ENCODE data around the gene TMPRSS9.
"Not testable (repeated sequence)": the region's sequence is repeated elsewhere in the genome, so short reads cannot be mapped to it uniquely, and the experiment has no call there.

TMPRSS9 gene

DNA sequence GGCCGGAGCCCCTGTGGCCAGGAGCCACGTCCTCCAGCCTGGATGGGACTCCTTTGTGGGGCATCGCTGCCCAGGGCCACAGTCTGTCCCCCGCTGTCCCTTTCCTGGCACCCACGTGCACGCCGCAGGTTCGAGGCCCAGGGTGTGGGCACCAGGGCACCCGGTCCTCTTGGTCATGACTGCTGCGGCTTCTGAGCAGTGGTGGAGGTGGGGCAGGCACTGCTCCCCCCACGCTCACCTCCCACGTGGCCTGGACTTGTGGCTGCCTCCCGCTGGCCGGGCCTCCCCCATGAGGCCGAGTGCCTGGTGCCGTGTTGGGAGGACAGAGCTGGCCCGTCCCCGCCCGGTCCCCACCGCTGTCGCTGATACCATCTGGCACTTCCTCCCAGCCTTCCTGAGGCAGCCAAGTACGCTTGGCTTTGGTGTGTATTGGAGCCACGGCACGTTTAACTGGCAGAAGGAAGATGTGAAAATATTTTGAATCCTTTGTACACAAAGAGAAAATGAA, 18.8 kb upstream of the TMPRSS9 start:
- H3K4me3 ChIP-seq (ENCODE audit: low read depth, low read length), result no peak overlapping the region

DNA sequence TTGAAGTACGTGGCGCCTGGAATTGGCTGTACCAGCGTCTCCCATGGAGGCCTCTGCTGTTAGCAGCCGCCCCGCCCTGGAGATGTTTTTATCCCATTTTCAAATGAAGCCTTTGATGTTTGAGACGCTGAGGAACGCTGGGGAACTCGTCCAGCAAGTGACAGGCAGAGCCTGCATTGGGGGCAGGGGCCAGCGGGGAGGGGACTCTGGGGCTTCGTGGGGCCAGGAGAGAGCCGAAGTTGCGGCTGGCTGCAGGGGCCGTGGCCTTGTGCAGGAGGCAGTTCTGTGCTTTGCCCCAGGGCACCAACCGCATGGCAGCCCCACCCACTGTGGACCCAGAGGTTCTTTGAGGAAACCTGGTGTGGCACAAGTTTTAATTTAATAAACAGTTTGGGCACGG, 18.1 kb upstream of the TMPRSS9 start:
- no peak overlapping the region for H3K4me3 ChIP-seq (ENCODE audit: low read depth, low read length)

GRCh38 chr19:2342656-2343288, 17.3 kb upstream of the TMPRSS9 start:
- H3K4me3 ChIP-seq (ENCODE audit: low read depth, low read length), result no peak overlapping the region

DNA sequence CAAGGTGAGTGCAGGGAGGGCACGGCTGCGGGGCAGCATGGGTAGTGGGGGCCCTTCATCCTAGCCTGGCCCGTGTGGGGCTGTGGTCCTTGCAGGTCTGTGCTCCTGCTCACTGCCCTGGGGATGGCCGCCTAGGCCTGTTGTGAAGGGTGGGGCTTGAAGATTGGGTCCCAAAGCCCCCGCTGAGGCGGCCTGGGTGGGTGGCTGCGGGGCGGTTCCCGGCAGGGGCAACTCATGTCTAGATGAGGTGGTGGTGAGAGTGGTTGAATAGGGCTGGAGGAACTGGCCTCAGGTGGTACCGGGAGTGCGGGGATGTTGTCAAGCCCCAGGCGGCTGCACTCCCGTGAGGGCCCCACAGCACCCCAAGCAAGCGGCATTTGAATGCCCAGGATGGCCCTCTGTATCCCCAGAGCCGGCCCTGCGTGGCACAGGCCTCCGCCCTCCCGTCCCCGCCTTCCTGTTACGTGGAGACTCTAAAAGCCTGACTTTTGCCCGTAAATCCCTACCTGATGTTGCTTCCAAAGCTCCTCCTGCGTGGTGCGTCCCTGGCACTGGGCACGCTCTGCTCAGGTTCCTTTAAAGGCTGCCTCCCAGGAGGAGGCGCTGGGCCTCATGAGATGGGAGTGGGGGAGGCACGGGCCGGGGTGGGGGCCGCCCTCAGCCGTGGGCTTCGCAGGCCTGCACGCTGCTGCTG, 16.6 kb upstream of the TMPRSS9 start:
- H3K4me3 ChIP-seq (ENCODE audit: low read depth, low read length), result no peak overlapping the region

DNA sequence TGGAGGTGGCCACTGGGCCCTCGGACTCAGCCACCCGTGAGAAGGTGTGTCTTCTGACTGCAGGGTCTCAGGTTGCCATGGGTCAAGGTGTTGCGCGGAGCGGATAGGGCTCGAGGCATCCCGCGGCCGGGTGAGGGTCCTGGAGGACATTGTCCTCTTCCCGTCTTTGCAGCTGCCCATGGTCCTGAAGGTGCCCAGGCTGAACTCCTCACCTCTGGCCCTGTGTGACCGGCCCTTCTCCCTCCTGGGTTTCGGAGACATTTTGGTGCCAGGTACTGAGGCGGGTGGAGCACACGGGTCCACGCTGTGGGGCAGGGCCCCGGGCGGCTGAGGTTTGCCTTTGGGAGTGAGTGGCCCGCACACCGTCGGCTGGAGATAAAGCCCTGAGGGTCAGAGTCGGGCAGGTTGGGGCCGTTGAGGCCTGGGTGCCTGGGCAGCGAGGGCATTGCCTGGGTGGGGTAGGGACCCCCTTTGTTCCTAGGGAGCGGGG, 15.6 kb upstream of the TMPRSS9 start:
- H3K4me3 ChIP-seq (ENCODE audit: low read depth, low read length), result no peak overlapping the region

GRCh38 chr19:2345076-2345475, 15.0 kb upstream of the TMPRSS9 start:
- no peak overlapping the region for H3K4me3 ChIP-seq (ENCODE audit: low read depth, low read length)

DNA sequence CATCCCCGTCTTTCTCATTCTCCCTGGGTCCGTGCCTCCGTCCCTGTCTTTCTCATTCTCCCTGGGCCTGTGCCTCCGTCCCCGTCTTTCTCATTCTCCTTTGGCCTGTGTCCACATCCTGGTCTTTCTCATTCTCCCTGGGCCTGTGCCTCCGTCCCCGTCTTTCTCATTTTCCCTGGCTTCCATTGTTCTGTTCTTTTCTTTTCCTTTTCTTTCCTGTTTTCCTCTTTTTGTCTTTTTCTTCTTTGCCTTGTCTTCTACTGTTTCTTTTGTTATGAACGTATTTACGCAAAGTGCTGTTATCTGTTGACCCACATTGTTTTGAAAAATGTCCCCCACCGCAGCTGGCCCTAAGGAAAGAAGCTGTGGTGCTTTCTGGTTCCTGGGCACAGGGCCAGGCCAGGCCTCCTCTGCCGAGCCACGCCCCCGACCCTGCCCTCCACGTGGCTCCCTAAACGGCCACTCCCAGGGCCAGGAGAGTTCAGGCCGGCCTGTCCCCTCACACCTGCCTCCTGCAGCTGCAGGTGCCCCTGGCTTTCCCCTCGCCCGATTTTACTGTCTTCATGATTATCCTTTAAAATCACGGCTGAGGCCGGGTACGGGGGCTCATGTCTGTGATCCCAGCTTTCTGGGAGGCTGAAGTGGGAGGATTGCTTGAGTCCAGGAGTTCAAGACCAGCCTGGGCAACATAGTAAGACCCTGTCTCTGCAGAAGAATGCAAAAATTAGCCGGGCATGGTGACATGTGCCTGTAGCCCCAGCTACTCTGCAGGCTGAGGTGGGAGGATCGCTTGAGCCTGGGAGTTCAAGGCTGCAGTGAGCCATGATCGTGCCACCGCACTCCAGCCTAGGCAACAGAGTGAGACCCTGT, 14.0 kb upstream of the TMPRSS9 start:
- no peak overlapping the region for H3K4me3 ChIP-seq (ENCODE audit: low read depth, low read length)

GRCh38 chr19:2349818-2350217, 10.2 kb upstream of the TMPRSS9 start:
- not testable (repeated sequence) for H3K4me3 ChIP-seq (ENCODE audit: low read depth, low read length)

DNA sequence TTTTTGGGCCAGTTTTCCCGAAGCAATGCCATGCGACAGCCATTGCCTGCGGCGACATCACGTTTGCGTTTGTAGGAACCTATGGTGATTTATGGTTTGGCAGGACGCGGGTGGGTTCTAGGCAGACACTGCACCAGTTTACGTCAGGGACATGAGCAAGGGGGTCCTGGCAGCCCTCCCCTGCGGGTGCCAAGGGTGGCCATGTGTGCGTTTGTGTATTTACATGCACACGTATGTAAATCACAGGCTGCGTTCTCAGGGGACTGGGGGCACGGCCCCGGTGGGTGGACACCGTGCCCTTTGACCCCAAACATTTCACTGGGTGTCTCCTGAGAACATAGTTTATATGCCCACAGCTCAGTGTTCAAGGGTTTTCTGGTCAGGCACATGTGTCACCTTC, 9.4 kb upstream of the TMPRSS9 start:
- H3K4me3 ChIP-seq (ENCODE audit: low read depth, low read length), result no peak overlapping the region

GRCh38 chr19:2351591-2351990, 8.5 kb upstream of the TMPRSS9 start:
- no peak overlapping the region for H3K4me3 ChIP-seq (ENCODE audit: low read depth, low read length)

DNA sequence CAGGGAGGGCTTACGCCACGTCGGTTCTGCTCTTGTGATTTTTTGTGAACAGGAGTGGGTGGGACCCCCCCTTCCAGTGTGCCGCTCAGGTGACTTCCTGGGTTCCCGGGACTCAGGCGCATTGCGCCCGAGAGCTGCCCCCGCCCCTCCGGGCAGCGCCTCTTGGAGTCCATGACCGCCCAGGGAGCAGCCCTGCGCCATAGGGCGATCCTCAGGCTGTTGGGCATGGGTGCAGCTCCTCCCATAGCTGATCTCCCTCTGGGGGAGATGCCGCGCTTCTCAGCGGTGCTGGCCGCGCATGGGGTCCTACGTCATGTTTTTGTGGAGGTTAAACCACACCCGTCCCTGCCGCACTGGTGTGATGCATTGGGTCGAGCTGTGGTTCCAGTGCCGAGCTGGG, 7.9 kb upstream of the TMPRSS9 start:
- H3K4me3 ChIP-seq (ENCODE audit: low read depth, low read length), result no peak overlapping the region

GRCh38 chr19:2353159-2353886, 6.7 kb upstream of the TMPRSS9 start:
- no peak overlapping the region for H3K4me3 ChIP-seq (ENCODE audit: low read depth, low read length)

- H3K4me3 ChIP-seq (ENCODE audit: low read depth, low read length), result no peak overlapping the region
Observed at GRCh38 chr19:2353887-2354592, 6.0 kb upstream of the TMPRSS9 start.

- H3K4me3 ChIP-seq (ENCODE audit: low read depth, low read length), result no peak overlapping the region
Observed at GRCh38 chr19:2354670-2355069, 5.4 kb upstream of the TMPRSS9 start.

DNA sequence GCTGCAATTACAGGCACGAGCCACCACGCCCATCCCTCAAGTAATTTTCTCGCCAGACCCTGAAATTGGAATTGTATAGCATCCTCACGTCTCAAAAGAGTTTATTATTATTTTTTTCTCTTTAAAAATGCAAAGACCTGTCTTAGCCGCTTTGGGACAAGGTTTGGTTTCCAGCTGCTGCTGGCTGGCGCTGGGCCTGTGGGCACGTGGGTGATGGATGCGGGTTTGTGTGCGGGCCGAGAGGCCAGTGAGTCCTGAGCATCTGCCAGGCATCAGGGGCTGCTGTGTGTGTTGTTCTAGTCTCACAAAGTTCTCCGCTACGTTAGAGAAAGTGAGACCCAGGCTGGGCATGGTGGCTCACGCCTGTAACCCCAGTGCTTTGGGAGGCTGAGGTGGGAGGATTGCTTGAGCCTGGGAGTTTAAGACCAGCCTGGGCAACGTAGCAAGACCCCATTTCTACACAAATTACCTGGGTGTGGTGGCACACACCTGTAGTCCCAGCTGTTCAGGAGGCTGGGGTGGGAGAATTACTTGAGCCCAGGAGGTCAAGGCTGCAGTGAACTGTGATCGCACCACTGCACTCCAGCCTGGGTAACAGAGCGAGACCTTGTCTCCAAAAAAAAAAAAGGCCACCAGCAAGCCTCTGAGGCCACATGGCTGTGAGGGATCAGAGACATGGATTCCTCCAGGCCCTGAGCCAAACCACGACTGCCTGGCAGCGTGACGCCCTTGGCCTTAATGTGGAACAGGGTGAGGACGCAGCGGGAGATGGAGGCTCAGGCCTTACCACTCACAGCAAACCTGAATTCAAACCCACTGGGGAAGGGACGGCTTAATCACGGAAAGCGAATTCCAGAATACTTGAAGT, 4.7 kb upstream of the TMPRSS9 start:
- H3K4me3 ChIP-seq (ENCODE audit: low read depth, low read length), result no peak overlapping the region

DNA sequence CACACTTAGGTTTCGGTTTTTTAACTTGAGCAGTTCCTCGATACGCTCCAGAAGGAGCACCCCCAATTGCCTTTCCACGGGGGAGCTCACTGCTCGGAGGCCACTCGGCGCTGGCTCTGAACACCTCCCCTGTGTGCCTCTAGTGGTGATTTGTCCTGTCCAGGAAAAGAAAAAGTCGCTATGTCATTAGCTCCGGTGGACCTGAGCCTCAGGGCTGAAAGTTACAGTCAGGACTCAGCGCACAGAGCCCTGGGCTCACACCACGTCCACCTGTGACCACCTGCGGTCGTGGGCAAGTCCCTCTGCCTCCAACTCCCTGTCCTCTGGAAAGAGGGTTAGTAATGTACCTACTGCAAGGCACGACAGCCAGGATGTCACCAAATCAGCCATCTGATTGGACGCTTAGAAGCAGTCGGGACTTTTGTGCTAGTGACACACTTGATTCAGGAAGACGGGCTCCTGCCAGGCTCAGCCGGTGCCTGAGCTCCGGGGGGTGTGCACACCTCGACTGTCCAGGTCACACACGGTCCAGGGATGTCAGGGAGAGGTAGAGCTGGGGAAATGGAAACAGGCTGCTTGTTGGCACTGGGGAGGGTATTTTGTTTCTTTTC, 3.9 kb upstream of the TMPRSS9 start:
- no peak overlapping the region for H3K4me3 ChIP-seq (ENCODE audit: low read depth, low read length)

GRCh38 chr19:2357279-2358206, 2.5 kb upstream of the TMPRSS9 start:
- H3K4me3 ChIP-seq (ENCODE audit: low read depth, low read length), result no peak overlapping the region

Data from iPS-11a (cell line).